ENCODE results near the gene FHIP1A.

GRCh38 chr4:151420250-151420807 is 11.4 kb downstream of the FHIP1A start:
- TF ChIP-seq POLR2A (IDR thresholded peaks at IDR 0.05) (no peak), CTCF (IDR thresholded peaks at IDR 0.05) (no peak)
